PC-9 (cell line): Measurements from ENCODE around the gene SARNP.

Experiments used
- EZH2 ChIP-seq: fragments of 200-600 bp; sonication (generic); IDR thresholded peaks from 2 replicates; pipeline ENCODE4 v1.8.0; 2017; ENCODE audit warnings: antibody characterized with exemption, low read depth
- TF ChIP-seq, protein P1 (sequence below): fragments of 200-600 bp; sonication (generic); conservative IDR thresholded peaks from 2 replicates; pipeline ENCODE4 v1.6.1; 2017; ENCODE audit warnings: mixed run types, antibody characterized with exemption, mild to moderate bottlenecking, moderate library complexity

DNA sequence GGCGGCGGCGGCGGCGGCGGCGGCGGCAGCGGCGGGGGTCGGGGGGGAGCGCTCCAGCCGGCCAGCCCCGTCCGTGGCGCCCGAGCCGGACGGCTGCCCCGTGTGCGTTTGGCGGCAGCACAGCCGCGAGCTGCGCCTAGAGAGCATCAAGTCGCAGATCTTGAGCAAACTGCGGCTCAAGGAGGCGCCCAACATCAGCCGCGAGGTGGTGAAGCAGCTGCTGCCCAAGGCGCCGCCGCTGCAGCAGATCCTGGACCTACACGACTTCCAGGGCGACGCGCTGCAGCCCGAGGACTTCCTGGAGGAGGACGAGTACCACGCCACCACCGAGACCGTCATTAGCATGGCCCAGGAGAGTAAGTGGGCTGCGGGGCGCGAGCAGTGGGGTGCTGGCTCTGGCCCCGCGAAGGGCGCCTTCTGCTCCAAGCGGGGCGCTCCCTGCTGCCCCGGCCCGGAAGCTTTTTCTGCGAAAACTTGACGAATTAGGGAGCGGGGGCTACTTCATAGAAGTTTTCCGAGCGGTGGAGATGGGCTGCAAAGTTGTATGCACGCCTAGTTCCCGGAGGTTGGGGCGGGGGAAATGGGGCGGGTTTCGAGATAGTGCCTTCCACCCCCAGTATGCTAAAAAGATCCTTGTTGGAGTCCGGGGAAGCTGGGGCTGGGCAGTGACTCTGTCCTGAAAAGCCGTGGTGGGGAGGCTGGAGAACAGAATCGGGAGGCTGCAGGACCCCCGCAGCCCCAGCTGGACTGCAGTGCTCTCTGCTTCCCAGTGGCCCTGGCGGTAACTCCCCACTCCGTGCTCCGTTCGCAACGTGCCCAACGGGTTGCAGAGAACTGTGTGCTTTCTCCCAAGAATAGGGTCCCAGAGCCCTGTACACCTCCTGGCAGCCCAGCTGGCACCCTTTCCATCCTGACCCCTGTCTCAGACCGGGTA is 73.9 kb downstream of the SARNP start:
- no peak for TF ChIP-seq EZH2
- TF ChIP-seq, protein P1, sequence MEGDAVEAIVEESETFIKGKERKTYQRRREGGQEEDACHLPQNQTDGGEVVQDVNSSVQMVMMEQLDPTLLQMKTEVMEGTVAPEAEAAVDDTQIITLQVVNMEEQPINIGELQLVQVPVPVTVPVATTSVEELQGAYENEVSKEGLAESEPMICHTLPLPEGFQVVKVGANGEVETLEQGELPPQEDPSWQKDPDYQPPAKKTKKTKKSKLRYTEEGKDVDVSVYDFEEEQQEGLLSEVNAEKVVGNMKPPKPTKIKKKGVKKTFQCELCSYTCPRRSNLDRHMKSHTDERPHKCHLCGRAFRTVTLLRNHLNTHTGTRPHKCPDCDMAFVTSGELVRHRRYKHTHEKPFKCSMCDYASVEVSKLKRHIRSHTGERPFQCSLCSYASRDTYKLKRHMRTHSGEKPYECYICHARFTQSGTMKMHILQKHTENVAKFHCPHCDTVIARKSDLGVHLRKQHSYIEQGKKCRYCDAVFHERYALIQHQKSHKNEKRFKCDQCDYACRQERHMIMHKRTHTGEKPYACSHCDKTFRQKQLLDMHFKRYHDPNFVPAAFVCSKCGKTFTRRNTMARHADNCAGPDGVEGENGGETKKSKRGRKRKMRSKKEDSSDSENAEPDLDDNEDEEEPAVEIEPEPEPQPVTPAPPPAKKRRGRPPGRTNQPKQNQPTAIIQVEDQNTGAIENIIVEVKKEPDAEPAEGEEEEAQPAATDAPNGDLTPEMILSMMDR: no peak
